HG03565 (cell line): ENCODE data around the gene NEK9.
"Not testable (repeated sequence)": the region's sequence is repeated elsewhere in the genome, so short reads cannot be mapped to it uniquely, and the experiment has no call there.

Source experiments
- ATAC-seq: cut with Tn5 transposase; IDR thresholded peaks from one replicate; pipeline ENCODE4 v1.9.1; 2021; ENCODE audit warnings: mild to moderate bottlenecking, moderate library complexity; ENCODE audit not compliant: unreplicated experiment

The NEK9 gene

GRCh38 chr14:75126679-75127473 lies at the start of gene NEK9:
NEK9 (minus strand) TSS chr14:75127048; CDS start chr14:75126921, 127 bp downstream.
- peak; percentile 77 for ATAC-seq

GRCh38 chr14:75176142-75176820 lies 49.4 kb upstream of the NEK9 start, which contains the start of gene TMED10:
TMED10 (minus strand) TSS chr14:75176612; CDS start chr14:75176579, 33 bp downstream.
- peak; percentile 53 for ATAC-seq

- ATAC-seq: peak; percentile 46
Observed at GRCh38 chr14:75175677-75176141, 48.9 kb upstream of the NEK9 start.

GRCh38 chr14:75174066-75174465 lies 47.2 kb upstream of the NEK9 start:
- no peak for ATAC-seq

- ATAC-seq: no peak
Observed at GRCh38 chr14:75170772-75171171, 43.9 kb upstream of the NEK9 start.

GRCh38 chr14:75168586-75169335 lies 41.9 kb upstream of the NEK9 start:
- no peak for ATAC-seq

GRCh38 chr14:75167325-75167724 lies 40.5 kb upstream of the NEK9 start:
- ATAC-seq: no peak

GRCh38 chr14:75165586-75166391 lies 38.9 kb upstream of the NEK9 start:
- no peak for ATAC-seq

GRCh38 chr14:75164809-75165208 lies 38.0 kb upstream of the NEK9 start:
- ATAC-seq: no peak

GRCh38 chr14:75163677-75164076 lies 36.8 kb upstream of the NEK9 start:
- no peak for ATAC-seq

GRCh38 chr14:75162631-75163030 lies 35.8 kb upstream of the NEK9 start:
- ATAC-seq: no peak

- ATAC-seq: peak; percentile 49
Observed at GRCh38 chr14:75158843-75159614, 32.2 kb upstream of the NEK9 start.

- no peak for ATAC-seq
Observed at GRCh38 chr14:75156901-75157300, 30.1 kb upstream of the NEK9 start.

- no peak for ATAC-seq
Observed at GRCh38 chr14:75156111-75156510, 29.3 kb upstream of the NEK9 start.

- no peak for ATAC-seq
Observed at GRCh38 chr14:75155169-75155568, 28.3 kb upstream of the NEK9 start.

GRCh38 chr14:75153295-75153694 lies 26.4 kb upstream of the NEK9 start:
- no peak for ATAC-seq

- no peak for ATAC-seq
Observed at GRCh38 chr14:75151851-75152250, 25.0 kb upstream of the NEK9 start.

- not testable (repeated sequence) for ATAC-seq
Observed at GRCh38 chr14:75150637-75151036, 23.8 kb upstream of the NEK9 start.

- no peak for ATAC-seq
Observed at GRCh38 chr14:75150150-75150549, 23.3 kb upstream of the NEK9 start.
